GM18526 (cell line): ENCODE measurements around the gene CANT1.

Experiments used
- POLR2A ChIP-seq: IDR thresholded peaks from 3 replicates; pipeline ENCODE4 v1.6.1; 2011; ENCODE audit not compliant: insufficient read length; ENCODE audit errors: extremely low read depth

CANT1 gene

DNA sequence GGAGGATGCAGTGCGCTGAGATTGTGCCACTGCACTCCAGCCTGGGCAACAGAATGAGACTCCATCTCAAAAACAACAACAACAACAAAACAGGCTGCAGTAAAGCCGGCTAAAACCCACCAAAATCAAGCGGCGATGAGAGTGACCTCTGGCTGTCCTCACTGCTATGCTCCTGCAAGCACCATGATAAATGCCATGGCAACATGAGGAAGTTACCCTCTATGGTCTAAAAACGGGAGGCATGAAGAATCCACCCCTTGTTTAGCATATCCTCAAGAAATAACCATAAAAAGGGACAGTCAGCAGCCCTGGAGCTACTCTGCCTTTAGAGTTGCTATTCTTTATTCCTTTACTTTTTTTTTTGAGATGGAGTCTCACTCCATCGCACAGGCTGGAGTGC lies 21.4 kb downstream of the CANT1 start:
- no peak for TF ChIP-seq POLR2A

DNA sequence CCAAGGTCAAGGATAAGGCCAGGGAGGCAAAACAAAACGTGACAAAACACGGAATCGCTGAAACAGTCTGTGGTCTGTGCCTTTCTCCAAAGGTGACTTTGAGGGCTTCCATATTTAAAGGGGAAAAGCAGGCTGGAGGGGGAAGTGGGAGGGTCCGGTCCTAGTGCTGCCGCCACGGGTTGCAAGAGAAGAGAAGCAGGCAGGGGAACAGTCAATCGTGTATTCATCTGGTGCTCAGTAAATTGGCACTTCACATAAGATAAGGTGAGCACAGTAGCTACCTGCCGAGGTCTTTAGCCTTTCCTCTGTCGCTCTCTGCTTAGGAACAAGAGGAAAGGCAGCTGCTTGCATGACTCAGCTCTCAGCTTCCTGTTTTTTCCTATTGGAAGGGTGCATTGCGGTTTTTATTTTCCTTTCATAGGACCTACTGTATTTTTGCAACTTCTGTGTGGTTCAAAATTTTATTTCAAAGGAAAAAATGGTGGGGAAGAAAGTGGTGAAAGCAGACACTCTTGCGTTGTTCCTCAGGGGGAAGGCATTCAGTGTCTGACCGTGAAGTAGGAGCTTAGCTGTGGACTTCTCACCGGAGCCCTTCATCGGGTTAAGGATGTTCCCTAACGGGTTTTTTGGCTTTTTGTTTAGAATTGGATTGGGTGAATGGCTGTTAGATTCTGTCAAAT lies 22.8 kb downstream of the CANT1 start:
- TF ChIP-seq POLR2A: no peak

DNA sequence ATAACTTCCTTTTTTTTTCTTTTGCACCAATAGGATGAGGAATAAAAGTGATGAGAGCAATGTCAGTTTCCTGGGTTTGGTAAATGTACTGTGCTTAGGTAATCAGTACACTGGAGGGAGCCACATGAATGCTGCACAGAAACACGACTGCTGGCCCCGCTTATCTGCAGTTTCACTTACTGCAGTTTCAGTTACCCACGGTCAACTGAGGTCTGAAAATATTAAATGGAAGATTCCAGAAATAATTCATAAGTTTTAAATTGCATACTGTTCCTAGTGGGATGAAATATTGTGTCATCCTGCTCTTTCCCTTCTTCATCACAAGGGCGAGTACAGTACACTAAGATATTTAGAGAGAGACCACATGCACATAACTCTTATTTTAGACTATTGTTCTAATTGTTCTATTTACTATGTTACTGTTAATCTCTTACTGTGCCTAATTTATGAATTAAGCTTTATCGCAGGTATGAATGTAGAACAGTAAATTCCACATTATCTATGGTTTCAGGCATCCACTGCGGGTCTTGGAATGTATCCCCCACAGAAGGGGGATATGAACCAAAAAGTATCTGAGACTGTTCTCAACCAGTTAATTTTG lies 23.4 kb downstream of the CANT1 start:
- no peak for TF ChIP-seq POLR2A

DNA sequence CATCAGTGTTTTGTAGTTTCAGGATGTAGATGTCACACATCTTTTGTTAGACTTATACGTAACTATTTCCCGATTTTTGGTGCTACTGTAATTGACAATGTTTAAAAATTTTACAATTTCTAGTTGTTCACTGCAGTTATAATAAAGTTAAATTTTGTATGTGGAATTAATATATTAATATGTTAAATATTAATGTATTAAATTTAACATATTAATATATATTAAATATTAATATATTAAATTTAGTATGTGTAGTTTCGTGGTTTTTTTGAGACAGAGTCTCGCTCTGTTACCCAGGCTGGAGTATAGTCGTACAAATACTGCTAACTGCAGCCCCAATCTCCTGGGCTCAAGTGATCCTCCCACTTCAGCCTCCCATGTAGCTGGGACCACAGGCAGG lies 24.2 kb downstream of the CANT1 start:
- no peak for TF ChIP-seq POLR2A

DNA sequence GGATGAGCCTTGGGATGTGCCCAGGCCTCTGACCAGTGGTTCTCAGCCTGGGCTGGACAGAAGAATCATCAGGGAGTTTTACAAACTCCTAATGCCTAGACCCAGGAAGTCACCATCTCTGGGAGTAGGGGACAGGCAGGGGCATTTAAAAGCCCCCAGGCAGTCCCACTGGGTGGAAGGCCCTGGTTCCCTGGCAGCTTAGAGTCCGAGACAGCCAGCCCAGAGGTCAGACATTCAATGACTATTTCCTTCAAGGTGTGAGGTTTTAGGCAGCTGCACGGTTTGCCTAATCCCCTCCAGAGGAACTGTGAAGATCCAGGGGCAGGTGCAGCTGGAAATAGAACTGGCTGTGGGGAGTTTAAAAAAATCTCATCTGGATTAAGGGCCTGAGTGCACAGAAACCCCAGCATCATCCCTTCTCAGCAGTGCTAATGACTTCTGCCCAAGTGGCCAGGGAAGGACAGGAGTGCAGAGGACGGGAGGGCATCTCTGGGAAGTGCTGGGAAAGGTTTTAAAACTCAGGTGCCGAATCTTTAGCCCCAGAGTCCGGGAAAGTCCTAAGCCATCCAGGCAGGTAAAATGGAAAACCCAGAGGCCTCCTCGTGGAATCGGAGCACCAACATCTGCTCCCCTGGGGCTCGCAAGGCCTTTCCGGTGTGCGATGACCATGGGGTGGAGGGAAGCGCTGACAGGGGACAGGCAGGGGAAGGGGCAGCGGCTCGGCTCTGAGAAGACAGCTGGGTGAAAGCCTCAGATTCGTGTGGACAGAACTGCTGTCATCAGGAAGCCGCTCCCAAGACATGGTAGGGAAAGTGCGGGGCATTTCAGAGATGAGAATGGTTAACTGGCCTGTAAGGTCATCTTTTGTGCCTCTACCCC lies 28.3 kb downstream of the CANT1 start:
- TF ChIP-seq POLR2A: no peak

DNA sequence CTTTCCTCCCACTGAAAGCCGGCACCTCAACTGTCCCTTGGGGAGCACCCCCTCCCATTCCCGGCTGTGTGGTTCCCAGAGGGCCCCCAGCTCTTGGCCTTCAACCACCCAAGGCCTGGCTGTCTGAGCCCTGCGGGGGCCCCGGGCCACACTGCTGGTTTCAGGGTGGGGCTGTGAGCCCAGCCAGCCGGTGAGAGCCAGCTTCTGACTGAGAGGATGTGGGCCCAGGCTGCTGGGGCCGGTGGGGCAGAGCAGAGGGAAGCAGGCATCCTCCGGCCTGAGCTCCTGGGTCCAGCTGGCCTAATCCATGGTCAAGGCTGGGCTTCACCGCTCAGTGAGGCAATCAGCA lies 29.0 kb downstream of the CANT1 start:
- no peak for TF ChIP-seq POLR2A

DNA sequence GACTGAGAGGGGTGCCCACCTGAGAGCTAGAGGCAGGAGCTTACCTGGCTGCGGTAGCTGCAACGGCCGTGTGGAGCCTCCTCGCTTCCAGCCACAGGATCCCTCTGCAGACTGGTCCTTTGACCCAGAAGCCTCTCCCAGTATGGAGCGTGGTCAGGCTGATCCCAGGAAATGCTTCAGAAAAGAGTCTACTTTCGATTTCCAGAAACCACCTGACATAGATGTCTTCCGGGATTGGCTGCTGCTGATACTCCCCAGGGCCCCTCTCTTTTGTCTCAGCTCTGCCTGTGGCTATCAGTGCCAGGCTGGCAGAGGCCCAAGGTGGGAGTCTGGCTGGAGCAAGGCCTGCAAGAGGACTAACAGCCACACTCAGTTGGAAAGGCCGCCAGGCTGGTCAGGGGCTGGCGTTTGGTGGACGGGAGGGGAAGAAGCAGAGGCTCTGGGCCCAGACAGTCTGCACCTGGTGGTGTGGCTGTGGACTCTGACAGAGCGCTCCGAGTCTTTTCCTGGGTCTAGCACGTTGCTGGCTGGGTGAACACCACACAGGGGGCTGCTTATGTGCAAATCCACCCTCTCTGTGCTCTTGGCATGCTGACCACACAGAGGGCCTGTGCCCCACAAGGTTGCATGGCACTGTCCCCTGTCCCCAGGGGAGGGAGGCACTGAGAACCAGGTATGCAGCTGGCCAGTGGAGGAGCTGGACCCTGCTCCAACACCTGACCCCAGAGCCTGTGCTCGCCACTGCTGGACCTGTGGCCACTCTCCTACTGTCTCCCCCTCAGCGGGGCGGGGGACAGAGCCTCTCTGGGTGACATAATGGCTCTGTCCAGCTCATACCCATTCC lies 29.6 kb downstream of the CANT1 start, which contains the start of gene LGALS3BP:
Gene LGALS3BP (minus strand): TSS at position 144 of the 844 bp plus-strand sequence. CDS start 2,732 bp downstream, outside the sequence.
- no peak for TF ChIP-seq POLR2A

DNA sequence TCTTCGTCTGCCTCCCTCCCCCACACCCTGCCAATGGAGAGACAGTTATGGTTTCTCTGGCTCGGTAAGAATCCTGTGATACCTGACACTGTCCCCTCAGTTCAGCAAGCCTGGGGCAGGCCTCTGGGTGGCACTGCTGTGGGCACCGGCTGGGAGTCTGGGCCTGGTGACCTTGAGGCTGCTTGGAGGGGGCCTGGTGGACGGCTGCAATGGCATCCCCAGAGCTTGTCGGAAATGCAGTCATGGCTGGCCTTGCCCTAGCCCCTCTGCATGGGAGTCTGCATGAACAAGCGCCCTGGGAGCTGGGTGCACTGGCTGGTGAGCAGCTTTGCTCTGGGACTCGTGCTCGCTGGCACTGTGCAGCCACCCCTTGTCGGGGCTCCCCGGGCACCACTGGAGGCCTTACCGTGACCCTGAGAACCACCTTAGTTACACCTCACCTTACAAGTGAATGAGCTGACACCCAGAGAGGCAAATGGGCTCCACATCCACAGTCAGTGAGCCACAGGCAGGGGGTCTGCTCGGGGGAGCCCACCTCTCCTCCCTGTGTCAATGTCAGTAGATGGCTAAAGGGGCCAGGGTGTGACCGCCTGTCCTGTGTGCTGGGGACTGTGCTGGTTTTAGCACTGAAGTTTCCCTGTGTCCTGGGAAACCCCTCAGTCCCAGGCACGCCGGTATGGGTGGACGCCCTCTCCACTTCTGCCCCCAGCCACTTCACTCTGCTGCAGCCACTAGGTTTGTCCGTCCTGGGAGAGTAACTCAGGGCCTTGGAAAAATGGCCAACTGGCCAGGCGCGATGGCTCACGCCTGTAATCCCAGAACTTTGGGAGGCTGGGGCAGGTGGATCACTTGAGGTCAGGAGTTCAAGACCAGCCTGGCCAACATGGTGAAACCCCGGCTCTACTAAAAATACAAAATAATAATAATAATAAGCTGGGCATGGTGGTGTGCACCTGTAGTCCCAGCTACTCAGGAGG lies 31.3 kb downstream of the CANT1 start:
- TF ChIP-seq POLR2A: no peak

DNA sequence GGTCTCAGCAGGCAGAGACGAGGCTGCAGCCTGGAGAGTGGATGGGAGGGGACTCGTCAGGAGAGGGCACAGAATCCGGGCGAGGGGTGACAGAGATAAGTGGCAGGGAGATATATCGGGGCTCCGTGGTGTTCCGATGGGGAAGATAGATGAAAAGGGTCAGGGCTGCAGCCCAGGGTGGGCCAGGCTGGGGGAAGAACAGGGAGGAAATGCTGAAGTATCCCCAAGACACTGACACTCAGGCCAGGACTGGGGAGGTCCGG lies 32.0 kb downstream of the CANT1 start:
- no peak for TF ChIP-seq POLR2A

DNA sequence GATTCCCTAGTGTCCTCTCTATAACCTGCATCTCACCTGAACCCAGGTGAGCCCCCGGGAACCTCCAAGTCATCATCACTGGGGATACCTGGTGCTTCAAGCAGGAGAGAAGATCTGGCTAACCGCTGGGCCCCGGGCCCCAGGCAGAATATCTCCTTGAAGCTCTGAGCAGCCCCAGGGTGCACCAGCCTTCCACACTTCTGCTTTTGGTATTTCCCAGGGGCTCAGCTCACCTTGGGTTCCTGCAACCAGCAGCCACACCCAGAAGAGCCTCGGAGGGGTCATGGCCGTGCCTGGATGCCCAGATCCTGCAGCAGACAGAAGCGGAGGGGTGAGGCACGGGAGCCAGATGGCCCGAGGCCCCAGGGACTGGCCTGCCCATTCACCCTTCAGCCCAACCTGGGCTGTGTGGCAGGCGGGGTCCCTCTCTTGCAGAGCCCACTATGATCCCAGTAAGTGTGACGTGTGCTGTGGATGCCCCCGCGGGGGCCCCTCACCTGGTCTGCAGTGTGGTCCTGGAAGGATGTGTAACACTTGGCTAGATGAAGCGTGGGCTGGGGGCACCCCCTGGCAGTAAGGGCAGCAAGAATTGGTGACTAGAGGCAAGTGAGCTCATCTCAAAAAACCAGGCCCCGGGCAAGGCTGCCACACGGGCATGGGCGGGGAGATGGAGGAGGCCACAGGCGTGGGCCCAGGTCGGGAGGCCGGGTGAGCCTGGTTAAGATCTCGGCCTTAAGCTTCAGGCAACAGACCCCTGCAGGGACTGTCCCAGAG lies 32.5 kb downstream of the CANT1 start:
- TF ChIP-seq POLR2A: no peak

DNA sequence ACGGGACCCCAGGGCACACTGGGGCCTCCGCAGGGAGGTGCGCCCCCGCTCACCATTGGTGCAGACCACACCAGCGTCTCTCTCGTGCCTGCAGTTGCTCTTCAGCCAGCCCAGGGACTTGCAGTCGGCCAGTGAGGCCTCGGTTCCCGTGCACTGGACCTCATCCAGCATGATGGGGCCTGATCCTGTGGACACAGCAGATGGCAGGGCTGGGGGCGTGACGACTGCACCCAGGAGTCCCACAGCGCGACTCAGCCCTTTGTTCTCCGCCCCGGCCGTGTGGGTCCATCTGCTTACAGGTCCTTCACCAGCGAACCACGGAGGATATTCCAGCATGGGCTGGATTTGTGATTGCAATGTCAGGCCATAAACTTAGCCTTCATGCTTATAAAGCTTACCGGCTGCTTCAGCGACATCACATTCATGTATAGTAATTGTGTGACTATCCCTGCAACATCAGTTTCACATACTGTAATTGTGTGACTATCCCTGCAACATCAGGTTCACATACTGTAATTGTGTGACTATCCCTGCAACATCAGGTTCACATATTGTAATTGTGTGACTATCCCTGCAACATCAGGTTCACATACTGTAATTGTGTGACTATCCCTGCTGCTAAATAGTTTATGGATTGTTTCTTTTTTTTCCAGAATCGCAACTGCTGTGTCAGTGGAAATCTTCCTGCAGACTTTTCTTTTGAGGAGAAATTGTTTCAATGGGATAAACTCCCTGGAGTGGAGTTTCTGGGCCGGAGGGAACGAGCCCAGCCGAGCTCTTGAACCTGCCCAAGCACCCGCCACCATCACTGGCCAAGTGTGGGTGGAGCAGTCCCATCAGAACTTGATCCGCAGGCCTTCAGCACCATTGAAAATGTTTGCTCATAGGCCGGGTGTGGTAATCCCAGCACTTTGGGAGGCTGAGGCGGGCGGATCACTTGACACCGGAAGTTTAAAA lies 34.7 kb downstream of the CANT1 start:
- TF ChIP-seq POLR2A: no peak

DNA sequence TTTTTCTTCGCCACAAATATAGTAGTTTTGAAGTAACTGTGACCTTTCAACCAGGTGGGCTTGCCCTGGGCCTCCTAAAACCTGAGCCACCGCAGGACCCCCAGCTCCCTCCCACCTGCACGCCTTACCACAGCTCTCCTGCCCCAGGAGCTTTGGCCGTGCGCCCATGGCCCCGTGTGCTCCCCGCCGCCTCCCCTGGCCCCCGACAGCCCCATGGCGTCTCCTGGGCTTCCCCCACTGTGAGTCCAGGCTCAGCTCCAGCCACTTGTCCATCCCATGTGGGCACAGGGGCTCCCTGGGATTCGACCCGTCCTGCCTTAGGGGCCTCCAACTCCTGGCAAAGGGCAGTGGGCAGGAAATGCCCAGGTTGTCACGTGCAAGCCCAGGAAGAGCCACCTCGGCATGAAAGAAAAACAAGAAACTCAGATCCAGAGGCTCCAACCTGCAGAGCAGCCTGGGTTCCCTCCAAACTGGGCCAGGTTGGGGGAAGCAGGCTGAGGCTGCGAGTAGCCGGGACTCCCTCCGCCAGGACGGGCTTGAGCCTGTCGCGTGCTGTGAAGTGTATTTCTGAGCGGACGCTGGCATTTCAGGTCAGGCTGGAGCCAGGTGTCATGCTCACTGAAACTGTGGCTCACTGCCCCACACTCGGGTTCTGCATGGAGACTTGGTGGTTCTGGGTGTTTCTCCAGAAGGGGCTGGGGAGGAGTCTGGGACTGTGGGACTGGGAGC lies 35.6 kb downstream of the CANT1 start:
- TF ChIP-seq POLR2A: no peak
